ENCODE results near the gene PRSS38. TPM values are rescaled to one million over a fixed set of nuclear protein-coding genes. Genes with fewer than 3 reads are reported as not detected.
A peak's percentile ranks its signal among the peaks of the same experiment; 100 is the strongest.

Gene PRSS38
- total RNA-seq, 1 donor from 2014 or later, result not detected

DNA sequence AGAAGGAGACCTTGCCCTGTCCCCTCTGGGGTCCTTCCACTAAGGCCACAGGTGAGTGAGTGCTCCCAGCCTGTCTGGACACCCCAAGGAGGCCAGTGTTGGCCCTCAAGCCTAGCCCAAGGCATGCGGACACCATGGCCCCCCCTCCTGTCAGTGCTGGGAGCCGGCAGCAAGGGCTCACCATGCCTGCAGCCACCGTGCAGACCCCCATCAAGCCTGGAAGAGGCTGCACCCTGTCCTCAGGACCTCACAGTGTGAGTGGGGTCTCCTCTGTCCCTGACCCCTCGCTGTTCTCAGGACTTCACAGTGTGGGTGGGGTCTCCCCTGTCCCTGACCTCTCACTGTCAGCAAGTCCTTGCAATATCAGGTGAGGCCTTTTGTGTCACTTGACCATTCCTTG lies 33.2 kb upstream of the PRSS38 start:
- Mint-ChIP-seq H3K36me3 (ENCODE audit: low read depth) (peaks cover 11% of the 10 kb centered on the region), H3K9me3 (no peaks in the 10 kb centered on the region), H3K27ac (no peak overlapping the region), H3K4me3 (no peak overlapping the region), H3K27me3 (ENCODE audit: insufficient read depth) (peaks cover 9% of the 10 kb centered on the region), H3K4me1 (ENCODE audit: low read depth) (peaks cover 22% of the 10 kb centered on the region)
- intact Hi-C loops (cut with micrococcal nuclease), result loop anchor here (10.0 kb wide), 1 partner anchor 837 kb away; the partner anchor contains the start of gene COQ8A
- DNase-seq (ENCODE audit: low spot score), result no peak

DNA sequence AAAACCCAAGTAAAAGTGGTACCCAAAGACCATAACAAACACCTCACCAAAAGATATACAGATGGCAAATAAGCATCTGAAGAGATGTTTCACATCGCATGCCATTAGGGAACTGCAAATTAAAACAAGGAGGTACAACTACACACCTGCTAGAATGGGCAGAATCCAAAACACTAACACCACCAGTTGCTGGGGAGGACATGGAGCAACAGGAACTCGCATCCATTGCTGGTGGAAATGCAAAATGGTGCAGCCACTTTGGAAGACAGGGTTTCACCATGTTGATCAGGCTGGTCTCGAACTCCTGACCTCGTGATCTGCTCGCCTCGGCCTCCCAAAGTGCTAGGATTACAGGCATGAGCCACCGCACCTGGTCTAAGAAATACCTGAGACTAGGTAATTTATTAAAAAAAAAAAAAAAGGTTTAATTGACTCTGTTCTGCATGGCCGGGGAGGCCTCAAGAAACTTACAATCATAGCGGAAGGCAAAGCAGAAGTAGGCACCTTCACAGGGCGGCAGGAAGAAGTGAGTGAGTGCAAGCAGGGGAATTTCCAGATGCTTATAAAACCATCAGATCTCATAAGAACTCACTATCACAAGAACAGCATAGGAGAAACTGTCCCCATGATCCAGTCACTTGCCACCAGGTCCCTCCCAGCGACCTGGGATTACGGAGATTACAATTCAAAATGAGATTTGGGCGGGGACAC lies 30.2 kb upstream of the PRSS38 start:
- H3K27me3 Mint-ChIP-seq (ENCODE audit: insufficient read depth), result peaks cover 9% of the 10 kb centered on the region
- no peak overlapping the region for H3K27ac Mint-ChIP-seq
- H3K4me3 Mint-ChIP-seq, result no peak overlapping the region
- peaks cover 10% of the 10 kb centered on the region for H3K36me3 Mint-ChIP-seq (ENCODE audit: low read depth)
- H3K9me3 Mint-ChIP-seq, result no peaks in the 10 kb centered on the region
- no peak for DNase-seq (ENCODE audit: low spot score)
- H3K4me1 Mint-ChIP-seq (ENCODE audit: low read depth), result peaks cover 28% of the 10 kb centered on the region
- intact Hi-C loops (cut with micrococcal nuclease), result loop anchor here (5.0 to 10.0 kb wide), 4 partner anchors 322 to 840 kb away; partner anchors contain the start of genes COQ8A, MRPL55 and TRIM11

DNA sequence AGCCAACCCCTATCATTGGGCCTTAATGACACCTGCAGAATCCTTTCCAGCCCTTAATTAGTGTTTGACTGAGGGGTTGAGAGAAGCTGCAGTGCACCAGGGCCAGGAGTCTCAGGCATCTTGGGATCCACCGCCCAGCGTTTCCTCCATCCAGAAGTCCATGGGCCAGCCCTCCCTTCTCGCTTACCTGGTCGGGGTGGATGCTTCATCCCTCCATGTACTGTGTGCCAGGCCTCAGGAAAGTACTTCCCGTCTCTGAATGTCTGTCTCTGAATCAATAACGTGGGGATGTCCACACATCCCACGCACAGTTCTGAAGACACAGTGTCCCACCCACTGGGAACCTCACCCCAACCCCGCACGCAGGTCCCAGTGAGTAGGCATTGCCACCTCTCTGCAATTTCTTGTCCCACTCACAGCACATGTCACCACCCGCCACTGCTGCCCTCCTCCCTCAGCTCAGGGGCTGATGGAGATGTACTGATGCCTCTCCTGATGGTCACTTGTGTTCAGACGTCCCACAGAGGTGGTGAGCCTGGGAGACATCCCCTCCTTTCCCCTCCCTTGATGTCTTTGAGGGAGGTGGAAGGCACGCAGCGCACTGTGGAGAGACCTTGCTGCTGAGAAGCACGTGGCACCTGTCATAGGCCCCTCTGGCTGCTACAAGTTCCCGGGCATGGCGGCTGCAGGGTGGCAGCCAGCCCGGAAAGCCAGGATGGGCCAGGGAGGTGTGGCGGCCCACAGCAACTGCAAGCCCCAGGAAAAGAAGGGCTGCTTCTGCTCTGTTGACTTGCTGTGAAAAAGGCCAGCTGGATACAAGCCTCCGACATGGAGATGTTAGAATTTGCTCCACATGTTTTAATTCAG lies 29.4 kb upstream of the PRSS38 start:
- Mint-ChIP-seq H3K36me3 (ENCODE audit: low read depth) (peaks cover 9% of the 10 kb centered on the region), H3K4me1 (ENCODE audit: low read depth) (peaks cover 28% of the 10 kb centered on the region), H3K27ac (no peak overlapping the region), H3K9me3 (no peaks in the 10 kb centered on the region), H3K27me3 (ENCODE audit: insufficient read depth) (peaks cover 9% of the 10 kb centered on the region), H3K4me3 (peak overlapping the region; percentile 82)
- DNase-seq (ENCODE audit: low spot score), result no peak
- intact Hi-C loops (cut with micrococcal nuclease), result loop anchor here (5.0 to 10.0 kb wide), 4 partner anchors 321 to 841 kb away; partner anchors contain the start of genes COQ8A, MRPL55 and TRIM11

DNA sequence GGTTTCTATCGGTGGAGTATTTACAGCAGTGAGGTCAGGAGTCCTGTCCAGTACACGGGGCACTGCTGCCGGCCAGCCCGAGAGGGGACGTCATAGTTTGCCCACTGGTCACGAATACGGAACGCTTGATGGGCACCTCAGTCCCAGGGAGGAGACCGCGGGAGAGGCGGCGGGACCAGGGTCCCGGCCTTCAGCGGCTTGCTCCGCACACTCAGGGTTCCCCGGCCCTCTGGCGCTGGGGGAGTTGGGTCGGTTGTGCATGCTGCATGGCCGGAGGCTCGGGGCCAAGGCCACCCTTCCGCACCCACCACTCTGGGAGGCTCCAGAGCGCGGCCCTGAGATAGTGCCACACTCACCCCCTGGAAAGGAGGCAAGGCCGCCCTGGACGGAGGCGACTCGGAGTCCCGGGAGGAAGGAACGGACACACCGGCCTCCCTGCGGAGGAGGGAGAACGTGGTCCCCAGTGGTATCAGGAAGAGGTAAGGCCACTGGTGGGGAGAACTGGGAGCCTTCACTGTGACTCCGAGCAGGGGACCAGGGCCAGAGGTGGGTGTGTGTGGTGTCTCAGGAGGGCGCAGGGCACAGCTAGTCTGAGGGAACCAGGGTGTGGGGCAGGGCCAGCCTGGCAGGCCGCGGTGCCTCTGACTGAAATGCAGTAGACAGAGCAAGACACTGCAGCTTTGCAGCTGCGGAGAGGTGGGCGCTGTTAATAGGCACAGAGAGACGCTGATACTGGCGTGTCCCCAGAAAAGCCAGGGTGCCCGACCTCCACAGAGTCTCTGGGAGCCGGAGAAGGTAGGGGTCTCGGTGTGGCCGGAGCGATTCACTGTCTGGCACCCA lies 28.6 kb upstream of the PRSS38 start:
- Mint-ChIP-seq H3K36me3 (ENCODE audit: low read depth) (peaks cover 9% of the 10 kb centered on the region), H3K9me3 (no peaks in the 10 kb centered on the region), H3K27me3 (ENCODE audit: insufficient read depth) (peaks cover 9% of the 10 kb centered on the region), H3K27ac (peak overlapping the region; percentile 18), H3K4me3 (peak overlapping the region; percentile 82), H3K4me1 (ENCODE audit: low read depth) (peaks cover 28% of the 10 kb centered on the region)
- no peak for DNase-seq (ENCODE audit: low spot score)
- intact Hi-C loops (cut with micrococcal nuclease), result loop anchor here (5.0 to 10.0 kb wide), 4 partner anchors 320 to 842 kb away; partner anchors contain the start of genes COQ8A, MRPL55 and TRIM11

DNA sequence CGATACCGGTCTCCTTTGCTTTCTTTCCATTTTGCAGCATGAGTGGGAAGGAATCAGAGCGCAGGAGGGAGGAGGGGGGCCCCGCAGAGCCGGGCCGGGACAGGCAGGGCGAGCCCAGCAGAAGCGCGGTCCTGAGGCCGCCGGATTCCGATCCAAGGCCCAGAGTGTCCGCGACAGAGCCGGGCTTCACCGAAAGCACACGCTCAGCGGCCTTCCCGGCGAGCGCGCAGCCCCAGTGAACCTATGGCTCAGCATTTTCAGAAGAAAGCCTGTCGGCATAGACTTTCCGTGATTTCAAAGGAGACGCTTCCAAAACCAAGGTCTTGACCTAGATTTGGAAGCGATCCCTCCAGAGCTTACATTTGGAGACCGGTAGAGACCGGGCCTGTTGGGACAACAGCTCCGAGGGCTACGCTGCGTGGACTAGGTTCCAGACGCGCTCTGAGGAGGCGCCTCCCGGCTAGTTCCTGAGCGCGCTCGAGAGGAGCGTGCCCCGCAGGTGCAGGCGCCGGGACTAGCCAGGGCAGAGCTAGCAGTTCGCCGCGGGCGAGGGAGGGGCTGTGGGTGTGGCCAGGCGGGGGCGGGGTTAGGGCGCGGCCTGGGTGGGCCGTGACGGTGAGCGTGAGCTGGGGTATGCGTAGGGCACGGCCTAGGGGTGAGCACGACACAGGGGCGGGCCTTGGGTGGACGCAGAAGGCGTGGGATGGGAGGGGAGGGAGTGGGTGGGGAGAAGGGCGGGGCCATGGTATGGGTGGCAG lies 27.8 kb upstream of the PRSS38 start:
- DNase-seq (ENCODE audit: low spot score), result peak; percentile 86
- Mint-ChIP-seq H3K27ac (peak overlapping the region; percentile 34), H3K9me3 (no peaks in the 10 kb centered on the region), H3K4me3 (peak overlapping the region; percentile 82), H3K27me3 (ENCODE audit: insufficient read depth) (peaks cover 9% of the 10 kb centered on the region), H3K36me3 (ENCODE audit: low read depth) (peaks cover 4% of the 10 kb centered on the region), H3K4me1 (ENCODE audit: low read depth) (peaks cover 23% of the 10 kb centered on the region)
- intact Hi-C loops (cut with micrococcal nuclease), result loop anchor here (1.0 to 10.0 kb wide), 14 partner anchors 21 to 843 kb away; partner anchors contain the start of genes ARF1, COQ8A, GUK1 and JMJD4

DNA sequence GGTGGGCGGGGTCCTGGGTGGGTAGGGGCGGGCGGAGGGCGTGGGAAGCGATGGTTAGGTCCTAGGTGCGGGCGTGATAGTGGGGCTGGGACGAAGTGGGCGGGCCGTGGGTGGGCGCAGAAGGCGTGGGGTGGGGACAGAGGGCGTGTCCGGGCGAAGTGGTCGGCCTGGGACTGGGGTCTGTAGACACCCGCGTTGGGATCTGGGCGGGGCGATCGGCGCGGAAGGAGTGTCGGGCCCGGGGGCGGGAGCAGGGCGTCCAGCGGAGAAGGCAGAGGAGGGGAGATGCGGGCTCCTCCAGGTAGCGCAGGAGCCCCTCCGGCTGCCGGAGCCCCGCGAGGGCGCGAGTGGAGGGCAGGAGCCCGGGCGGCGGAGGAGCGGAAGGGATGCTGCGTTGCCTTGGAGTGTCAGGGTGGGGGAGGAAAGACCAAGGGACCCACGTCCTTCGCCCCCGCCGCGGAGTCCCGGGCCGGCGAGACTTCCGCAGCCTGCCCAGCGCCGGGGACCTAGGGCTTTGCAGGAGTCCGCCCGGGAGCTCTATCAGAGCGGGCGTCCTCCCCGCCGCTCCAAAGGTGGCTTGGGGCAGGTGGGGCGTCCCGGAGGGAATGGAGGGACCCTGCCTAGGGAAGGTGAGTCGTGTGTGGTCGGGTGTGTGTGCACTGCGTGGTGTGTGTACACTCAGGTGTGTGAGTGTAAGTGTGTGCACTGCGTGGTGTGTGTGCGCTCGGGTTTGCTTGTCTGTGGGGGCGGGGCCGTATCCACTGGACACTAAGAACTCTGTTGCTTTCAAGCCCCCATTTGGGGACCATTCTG lies 27.0 kb upstream of the PRSS38 start:
- peak; percentile 74 for DNase-seq (ENCODE audit: low spot score)
- no peaks in the 10 kb centered on the region for H3K9me3 Mint-ChIP-seq
- intact Hi-C loops (cut with micrococcal nuclease), result loop anchor here (1.0 to 10.0 kb wide), 14 partner anchors 22 to 844 kb away; partner anchors contain the start of genes ARF1, COQ8A, GUK1 and JMJD4

DNA sequence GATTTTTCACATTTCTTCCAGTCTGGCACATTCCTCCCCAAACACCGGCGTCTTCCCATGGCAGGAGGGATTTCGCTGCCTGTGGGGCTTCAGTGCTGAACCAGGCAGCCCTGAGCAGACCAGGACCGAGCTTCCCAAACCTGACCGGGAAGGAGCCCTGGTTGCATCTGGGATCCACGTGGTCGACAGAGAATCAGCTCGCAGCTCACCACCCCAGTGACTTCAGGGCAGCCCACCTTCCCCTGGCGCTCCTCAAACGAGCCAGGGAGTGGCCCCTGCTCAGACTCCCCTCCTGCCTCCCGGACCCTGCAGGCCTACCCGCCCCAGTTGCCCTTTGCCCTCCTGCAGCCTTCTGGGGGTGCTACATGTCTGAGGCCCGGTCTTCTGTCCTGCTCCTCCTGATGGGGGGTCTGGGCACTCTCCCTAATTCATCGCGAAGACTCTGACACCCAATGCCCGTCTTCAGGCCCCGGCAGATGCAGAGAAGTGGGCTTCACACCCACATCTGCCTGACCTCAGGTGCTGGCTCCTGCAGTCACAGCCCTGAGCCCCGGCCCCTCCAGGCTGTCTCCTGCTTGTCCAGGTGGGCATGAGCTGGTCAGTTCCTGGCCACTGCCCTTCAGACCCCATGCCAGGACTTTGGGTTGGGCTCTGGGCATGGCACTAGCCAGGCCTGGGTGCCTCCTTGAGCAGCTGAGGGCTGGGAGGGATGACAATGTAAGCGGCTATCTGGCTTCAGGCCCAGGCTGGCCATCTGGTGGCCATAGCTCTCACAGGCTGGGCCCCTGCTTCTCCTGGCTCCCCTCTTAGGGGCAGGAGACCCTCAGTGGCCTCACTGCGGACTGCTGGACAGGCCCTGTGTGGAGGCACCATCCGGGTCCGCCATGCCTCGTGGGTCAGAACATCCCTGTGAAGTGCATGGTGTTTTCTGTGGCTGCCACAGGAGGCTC lies 26.1 kb upstream of the PRSS38 start:
- no peaks in the 10 kb centered on the region for H3K9me3 Mint-ChIP-seq
- H3K27ac Mint-ChIP-seq, result no peak overlapping the region
- peaks cover 18% of the 10 kb centered on the region for H3K4me1 Mint-ChIP-seq (ENCODE audit: low read depth)
- H3K4me3 Mint-ChIP-seq, result peak overlapping the region; percentile 82
- DNase-seq (ENCODE audit: low spot score), result no peak
- intact Hi-C loops (cut with micrococcal nuclease), result loop anchor here (2.0 to 10.0 kb wide), 5 partner anchors 307 to 845 kb away; partner anchors contain the start of genes COQ8A, MRPL55 and TRIM11
- peaks cover 9% of the 10 kb centered on the region for H3K27me3 Mint-ChIP-seq (ENCODE audit: insufficient read depth)
- H3K36me3 Mint-ChIP-seq (ENCODE audit: low read depth), result peaks cover under 1% of the 10 kb centered on the region

More for the DNA sequence above, 27.0 kb upstream of the PRSS38 start:
- peaks cover 23% of the 10 kb centered on the region for H3K4me1 Mint-ChIP-seq (ENCODE audit: low read depth)
- peaks cover 3% of the 10 kb centered on the region for H3K36me3 Mint-ChIP-seq (ENCODE audit: low read depth)
- H3K27me3 Mint-ChIP-seq (ENCODE audit: insufficient read depth), result peaks cover 9% of the 10 kb centered on the region
- H3K27ac Mint-ChIP-seq, result no peak overlapping the region
- peak overlapping the region; percentile 82 for H3K4me3 Mint-ChIP-seq

DNA sequence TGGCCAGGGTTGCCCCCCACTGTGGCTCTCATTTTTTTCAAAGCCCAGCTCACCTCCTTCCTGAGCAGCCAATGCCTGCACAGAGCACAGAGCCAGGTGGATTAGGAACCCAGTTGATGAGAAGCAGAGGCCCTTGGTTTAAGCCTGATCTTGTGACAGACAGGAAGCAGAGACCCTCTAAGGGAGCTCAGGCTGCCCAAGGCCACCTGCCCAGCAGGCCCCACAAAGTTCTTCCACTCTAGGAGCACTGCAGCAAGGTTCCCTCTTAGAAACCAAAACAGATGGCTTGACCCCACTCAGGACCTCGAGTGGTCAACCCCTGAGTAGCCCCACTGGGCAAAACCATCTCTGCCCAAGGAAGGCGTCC lies 25.5 kb upstream of the PRSS38 start:
- no peak overlapping the region for H3K4me3 Mint-ChIP-seq
- intact Hi-C loops (cut with micrococcal nuclease), result no loop called here
- H3K27ac Mint-ChIP-seq, result no peak overlapping the region
- no peaks in the 10 kb centered on the region for H3K9me3 Mint-ChIP-seq
- H3K4me1 Mint-ChIP-seq (ENCODE audit: low read depth), result peaks cover 17% of the 10 kb centered on the region
- H3K27me3 Mint-ChIP-seq (ENCODE audit: insufficient read depth), result peaks cover 4% of the 10 kb centered on the region
- no peak for DNase-seq (ENCODE audit: low spot score)
- H3K36me3 Mint-ChIP-seq (ENCODE audit: low read depth), result no peaks in the 10 kb centered on the region

DNA sequence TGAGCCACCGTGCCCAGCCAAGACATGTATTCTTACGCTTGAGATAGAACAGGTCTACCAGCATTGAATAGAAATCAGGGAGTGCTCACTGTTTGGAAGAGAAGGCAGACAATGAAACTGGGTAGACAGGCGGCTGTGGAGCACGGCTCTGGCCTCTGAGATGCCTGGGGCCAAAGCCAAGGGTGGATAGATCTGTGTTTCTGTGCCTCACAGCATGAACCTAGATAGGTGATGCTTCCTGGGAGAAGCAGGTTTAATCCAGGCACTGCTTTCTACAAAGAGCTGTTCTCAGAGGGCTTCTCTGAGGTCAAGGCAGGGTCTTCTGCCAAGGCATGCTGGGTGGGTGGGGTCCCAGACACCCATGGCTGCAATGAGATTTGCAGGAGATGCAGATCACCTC lies 24.6 kb upstream of the PRSS38 start:
- Mint-ChIP-seq H3K36me3 (ENCODE audit: low read depth) (no peaks in the 10 kb centered on the region), H3K9me3 (no peaks in the 10 kb centered on the region), H3K4me1 (ENCODE audit: low read depth) (peaks cover 15% of the 10 kb centered on the region), H3K27me3 (ENCODE audit: insufficient read depth) (peaks cover 4% of the 10 kb centered on the region), H3K4me3 (no peak overlapping the region), H3K27ac (no peak overlapping the region)
- intact Hi-C loops (cut with micrococcal nuclease), result no loop called here
- no peak for DNase-seq (ENCODE audit: low spot score)

DNA sequence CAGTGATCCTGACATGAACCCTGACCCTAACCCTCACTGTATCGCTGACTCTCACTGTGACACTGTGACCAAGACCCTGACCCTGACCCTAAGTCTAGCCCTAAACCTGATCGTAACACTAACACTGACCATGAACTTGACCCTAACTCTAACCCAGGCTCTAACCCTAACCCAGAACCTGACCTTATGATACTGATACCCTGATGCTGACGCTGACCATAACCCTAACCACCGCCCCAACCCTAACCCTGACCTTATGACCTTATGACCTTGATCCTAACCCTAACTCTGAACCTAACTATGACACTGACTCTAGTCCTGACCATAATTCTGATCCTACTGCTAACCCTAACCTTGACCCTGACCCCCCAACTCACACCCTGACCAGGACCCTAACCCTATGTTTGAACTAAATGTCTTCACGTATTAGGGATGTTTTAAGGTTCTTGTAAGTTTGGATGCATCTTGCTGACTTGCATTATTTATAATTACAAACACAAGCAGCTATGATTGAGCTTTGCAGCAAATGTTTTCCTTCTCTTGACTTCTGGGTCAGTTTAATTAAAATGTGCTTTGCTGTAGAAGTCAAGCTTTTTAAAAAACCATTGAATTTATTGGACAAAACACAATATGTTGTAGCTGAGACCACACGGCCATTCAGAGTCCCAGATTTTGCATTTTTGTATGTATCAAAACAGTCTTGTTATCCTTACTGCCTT lies 23.9 kb upstream of the PRSS38 start:
- H3K27ac Mint-ChIP-seq, result no peak overlapping the region
- no peaks in the 10 kb centered on the region for H3K36me3 Mint-ChIP-seq (ENCODE audit: low read depth)
- no peaks in the 10 kb centered on the region for H3K9me3 Mint-ChIP-seq
- intact Hi-C loops (cut with micrococcal nuclease), result no loop called here
- H3K4me1 Mint-ChIP-seq (ENCODE audit: low read depth), result peaks cover 9% of the 10 kb centered on the region
- no peaks in the 10 kb centered on the region for H3K27me3 Mint-ChIP-seq (ENCODE audit: insufficient read depth)
- H3K4me3 Mint-ChIP-seq, result no peak overlapping the region
- no peak for DNase-seq (ENCODE audit: low spot score)

Measured in activated T-helper 1 cell treated with anti-CD3 and anti-CD28 coated beads, Interleukin-12 subunit alpha, Interleukin-12 subunit beta, Interleukin-2, Interleukin-4 antibody, amounts not matched to agents 30 ng/mL and 10 ng/mL and 1 ng/mL, durations not matched to agents 14 hours and 24 hours and 36 hours (primary cell).